Activated T-cell treated with anti-CD3 and anti-CD28 coated beads for 4 hours (primary cell): ENCODE measurements around the gene SEC22C.
A peak's percentile ranks its signal among the peaks of the same experiment; 100 is the strongest.
"Not testable (repeated sequence)": the region's sequence is repeated elsewhere in the genome, so short reads cannot be mapped to it uniquely, and the experiment has no call there.

Experiments used
- DNase-seq: peaks from one replicate; pipeline ENCODE4 v3.0.0-alpha.2; 2020

The SEC22C gene

DNA sequence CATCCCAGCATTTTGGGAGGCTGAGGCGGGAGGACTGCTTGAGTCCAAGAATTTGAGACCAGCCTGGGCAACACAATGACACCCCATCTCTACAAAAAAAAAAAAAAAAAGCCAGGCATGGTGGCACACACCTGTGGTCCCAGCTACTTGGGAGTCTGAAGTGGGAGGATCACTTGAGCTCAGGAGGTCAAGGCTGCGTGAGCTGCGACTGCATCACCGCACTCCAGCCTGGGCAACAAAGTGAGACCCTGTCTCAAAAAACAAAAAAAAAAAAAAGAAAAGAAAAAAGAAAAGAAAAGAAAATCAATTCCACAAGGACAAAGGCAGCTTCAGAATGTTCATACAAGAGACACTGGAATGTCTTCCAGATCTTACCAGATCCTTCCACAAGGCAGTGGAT lies 2.4 kb downstream of the SEC22C start:
- DNase-seq = not testable (repeated sequence)

DNA sequence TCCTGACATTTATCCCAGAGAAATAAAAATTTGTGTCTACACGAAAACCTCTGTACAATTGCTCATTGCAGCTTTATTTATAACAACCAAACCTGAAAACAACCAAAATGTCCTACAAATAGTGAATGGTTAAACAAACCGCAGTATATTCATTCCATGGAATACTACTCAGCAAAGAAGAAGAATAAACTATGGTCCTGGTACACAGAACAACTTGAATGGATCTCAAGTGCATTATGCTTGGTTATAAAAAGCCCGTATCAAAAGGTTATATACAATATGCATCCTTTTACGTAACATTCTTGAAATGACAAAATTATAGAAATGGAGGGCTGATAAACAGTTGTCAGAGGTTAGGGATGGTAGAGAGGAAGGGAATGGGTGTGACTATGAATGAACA lies 3.7 kb downstream of the SEC22C start:
- DNase-seq = no peak

DNA sequence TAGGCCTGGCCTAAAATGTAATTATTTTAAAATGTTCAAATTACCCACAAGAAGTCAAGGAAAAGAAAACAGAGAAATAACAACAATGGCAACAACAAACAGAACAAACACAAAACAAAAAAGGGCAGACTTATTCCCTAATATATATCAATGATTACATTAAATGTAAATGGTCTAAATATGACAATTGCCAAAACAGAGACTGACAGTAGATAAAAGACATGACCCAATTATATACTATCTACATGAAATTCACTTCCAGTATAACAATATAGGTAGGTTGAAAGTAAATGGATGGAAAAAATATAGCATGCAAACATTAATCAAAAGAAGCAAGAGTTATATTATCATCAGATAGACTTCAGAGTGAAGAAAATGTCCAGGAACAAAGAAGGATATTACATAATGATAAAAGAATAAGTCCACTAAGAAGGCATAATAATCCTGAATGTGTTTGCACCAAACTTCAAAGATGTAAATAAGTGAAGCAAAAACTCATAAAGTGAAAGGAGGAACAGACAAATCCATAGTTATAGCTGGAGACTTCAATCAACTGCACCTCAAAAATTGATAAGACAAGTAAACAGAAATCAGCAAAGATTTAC lies 6.5 kb downstream of the SEC22C start:
- DNase-seq = no peak

DNA sequence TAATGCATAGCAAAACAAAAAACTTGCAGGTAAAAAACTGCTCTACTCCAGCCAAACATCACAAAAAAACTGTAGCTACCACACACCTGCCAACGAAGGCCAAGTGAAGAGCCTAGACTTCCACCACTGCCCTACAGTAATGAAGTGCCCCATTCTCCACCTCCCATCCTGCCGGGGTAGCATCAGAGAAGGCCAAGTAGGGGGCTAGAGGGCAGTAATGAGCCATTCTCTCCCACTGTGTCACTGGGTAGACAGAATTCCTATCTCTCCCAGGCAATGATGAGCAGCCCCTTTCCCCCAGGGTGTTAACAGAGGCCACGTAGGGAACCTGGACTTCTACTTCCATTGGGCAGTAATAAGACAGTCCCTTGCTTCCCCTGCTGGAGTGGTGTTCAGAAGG lies 9.5 kb downstream of the SEC22C start:
- DNase-seq = no peak

DNA sequence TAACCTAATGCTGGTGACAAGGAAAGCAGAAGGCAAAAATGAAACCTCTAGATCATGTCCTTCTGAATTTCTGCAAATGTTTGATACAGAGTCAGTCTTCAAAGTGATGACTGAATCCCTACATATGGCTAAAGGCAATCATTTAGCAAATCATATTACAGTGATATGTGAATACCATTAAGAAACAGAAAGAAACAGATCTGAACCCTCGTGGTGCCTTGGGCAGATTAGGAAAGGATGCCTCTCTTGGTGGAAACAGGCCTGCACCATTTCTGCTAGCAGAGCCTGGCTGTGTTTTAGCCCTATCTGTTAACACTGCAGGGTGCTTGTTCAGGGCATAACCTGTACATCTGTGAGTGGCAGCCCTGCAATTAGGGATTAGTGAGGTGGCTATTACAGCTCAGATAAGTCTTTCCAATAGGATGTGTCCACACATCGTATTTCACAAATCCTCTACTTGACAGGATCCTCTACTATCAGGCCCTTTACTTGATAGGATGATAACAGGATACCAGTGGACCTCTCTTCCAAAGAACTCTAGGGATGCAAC lies 12.1 kb downstream of the SEC22C start:
- no peak for DNase-seq

DNA sequence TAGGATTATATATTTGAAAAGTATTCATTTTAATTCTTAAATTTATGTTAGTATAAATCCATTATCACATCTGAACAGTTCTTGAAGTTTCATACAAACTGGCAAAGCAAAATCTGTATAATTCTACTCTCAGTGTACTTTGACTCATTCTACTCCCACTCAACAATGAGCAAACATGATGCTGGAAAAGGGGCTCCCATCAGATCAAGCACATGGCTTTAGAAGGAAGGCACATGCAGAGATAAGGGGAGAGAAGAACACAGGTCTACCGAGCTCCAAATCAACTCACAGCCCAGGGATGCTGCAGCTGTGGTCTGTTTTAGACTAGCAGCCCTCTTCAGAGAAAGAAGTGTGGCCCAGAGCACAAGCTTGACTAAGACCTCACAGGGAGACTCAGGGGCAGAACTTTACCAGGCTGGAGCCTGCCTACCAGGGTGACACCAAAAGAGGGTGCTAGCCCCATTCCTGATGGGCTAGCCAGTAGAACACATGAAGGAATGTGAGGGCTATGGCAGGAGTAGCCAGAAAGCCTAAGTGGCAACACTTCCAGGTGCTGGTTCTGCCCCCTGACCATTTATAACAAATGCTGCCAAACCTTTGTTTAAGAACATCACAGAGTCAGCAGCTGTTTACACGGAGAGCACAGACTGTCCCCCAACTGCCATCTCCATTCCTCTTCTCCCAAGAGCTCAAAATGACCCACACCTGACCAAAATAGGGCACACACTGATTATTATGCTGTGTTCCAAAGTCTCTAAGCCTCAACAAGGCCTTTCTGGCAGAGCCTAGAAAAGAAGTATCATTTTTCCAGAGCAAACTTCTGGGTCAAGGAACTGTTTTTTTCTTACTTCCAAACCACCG lies 19.5 kb downstream of the SEC22C start:
- DNase-seq = no peak

DNA sequence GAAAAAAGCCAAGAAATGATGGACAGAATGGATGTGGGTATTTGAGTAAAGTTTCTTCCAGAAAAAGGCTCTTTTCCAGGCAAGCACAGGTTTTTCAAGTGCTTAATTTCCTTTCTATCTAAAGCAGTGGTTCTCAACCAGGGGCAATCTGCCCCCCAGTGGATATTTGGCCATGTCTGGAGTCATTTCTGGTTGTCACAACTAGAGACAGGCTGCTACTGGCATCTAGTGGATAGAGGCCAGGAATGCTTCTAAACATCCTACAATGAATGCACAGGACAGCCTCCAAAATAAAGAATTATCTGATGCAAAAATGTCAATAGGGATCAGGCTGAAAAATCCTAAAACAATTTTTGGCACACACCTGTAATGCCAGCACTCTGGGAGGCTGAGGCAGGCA lies 23.9 kb downstream of the SEC22C start:
- no peak for DNase-seq

DNA sequence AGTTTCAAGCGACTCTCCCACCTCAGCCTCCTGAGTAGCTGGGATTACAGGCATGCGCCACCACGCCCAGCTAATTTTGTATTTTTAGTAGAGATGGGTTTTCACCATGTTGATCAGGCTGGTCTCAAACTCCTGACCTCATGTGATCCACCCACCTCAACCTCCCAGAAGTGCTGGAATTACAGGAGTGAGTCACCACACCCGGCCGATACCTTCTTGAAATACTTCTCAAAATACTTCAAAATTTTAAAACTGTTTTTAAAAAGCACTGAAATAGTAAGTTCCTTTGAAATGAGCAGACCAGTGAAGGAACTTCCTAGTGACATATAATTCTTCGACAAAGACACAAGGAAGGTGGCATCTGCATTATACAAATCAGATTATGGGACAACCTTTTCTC lies 24.9 kb downstream of the SEC22C start:
- DNase-seq = not testable (repeated sequence)

DNA sequence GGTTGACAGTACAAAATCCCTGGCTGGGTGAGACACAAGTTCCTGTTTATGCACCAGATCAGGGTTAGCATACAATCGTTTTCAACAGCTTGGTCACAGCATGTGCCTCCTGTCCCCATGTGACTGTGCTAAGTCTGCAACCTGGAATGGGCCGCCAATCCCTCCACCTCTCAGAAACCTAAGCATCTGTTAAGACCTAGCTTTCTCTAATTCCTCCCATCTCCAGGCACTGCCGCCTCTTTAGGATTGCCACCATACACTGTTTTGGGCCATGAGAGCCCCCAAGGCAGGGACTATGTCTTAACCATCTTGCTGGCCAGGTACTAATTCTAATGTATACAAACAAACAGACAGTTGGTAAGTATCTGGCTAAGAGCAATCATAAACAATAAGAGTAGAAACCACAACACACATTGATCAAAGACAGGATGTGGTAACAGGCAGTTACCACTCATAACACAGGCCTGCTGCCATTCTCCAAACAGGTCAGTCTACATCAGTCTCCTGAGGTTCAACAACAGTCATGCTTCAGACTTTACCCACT lies 25.6 kb downstream of the SEC22C start:
- no peak for DNase-seq

DNA sequence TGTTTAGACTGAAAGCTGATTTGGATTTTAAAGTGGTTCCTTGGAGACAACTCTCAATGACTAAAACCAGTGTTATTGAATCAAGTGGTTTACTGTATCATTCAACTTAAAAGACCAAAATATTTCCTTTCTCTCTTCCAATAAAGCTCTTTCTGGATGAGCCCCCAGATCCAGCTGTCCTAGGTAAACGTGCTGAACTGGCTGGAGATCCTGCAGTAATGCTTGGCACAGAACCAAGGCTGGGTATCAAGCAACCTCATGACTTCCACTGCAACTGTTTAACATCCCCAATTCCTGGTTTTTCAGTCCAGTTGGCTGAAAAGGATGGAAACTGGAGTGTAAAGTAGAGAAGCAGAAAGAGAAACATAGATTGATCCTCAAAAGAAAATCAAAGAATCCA lies 28.9 kb downstream of the SEC22C start:
- no peak for DNase-seq

DNA sequence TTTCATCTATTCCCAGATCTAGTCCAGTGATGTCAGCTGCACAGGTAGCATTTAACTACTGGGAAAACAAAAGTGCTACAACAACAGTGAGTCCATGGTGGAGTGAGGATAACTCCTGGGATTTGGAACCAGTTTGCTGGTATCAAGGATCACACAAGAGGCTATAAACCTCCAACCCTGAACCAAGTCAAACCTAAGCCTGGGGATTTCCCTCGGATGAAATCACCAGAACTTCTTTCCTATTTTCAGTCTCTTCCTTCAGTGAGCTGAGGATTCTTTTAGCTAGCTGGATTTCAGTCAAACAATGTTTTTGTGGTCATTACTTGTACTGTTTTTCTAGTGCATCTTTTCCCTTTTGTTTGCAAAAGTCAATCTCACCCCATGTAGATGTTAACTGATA lies 31.5 kb downstream of the SEC22C start:
- DNase-seq = no peak

DNA sequence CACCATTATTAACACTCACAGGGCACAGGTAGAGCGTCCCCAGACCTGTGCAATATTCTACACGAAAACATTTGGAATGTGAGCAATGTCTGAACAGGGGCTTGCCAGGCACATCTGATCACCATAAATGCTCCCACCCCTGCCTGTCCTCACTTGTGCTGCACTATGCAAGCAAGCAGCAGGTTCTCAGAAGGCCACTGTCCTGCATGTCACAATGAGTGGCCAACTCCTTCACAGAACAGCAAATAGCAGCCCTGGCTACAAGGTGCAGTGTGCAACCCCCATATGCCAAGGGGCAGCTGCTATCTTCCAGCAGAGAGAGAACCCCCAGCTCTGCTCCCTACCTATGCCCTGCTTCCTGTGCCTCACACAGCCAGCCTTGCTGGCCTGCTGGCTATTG lies 32.6 kb downstream of the SEC22C start:
- DNase-seq = no peak

DNA sequence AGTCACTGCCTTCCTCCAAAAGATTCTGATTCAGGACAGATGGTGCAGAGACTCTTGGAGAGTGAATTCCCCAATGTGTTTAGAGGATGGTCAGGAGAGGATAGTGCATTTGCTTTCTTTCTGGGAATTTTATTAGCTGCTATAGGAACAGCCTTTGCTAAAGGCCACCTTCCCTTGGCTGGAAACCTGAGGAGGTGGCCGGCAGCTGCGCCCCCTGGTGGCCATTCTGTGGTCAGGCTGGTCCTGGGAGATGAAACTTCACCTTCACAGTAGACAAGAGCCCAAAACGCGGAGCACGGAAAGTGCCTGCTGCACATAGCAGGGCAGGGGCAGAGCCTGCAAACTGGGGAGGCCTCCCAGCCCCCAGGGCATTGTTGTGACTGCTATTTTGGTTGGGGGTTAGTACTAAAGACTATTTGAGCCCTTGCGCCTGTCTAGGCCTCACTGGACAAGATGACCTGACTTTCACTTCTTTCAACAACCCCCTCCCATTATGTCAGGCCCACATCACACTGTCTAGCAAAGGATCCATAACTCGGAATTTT lies 34.3 kb downstream of the SEC22C start:
- peak; percentile 58 for DNase-seq

DNA sequence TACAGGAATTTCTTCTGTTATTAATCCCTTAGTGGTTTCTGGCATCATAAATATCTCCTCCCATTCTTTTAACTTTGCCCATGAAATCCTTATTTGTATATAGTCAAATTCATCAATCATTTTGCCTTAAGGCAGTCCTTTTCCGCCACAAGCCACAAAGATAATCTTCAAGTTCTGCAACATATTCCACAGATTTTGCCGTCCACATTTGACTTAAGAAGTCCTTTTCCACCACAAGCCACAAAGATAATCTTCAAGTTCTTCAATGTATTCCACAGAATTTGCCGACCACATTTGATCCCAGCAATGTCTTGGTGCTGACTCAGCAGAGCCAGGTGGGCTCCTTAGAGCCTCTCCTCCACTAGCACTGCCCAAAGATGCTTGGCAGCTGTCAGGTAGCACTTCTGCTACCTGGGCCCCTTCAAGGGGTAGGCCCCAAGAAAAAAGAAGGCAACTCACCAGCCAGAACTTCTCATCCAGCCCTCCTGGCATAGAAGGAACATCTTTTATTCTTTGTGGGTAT lies 35.0 kb downstream of the SEC22C start:
- DNase-seq = no peak

DNA sequence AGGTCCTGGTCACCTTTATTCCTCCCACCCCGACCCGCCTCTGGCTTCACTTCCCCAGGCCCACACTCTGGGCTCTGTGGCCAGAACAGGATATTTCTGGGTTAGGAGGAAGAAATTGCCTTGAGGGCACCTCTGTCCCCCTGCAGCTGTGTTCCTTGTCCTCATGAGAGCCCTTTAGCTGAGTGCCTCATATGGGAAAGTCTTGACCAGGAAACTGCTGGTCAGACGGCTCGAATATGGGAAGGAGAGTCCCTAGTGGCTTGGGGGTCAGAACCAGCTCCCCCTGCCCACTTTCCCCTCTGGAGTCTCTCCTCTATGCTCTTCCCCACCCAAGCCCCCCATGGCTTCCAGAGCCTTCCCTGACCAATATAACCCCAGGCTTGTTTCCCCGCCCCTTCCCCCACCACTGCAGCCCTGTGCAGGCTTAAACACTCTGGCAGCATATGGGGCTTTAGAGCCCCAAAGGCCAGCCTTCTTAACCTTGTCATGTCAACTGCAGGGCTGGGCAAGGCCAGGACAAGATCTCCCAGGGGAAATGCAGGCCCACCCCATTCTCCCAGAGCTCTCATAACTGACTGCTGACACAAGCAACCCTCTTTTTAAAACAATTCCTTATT lies 36.4 kb downstream of the SEC22C start:
- DNase-seq = no peak

DNA sequence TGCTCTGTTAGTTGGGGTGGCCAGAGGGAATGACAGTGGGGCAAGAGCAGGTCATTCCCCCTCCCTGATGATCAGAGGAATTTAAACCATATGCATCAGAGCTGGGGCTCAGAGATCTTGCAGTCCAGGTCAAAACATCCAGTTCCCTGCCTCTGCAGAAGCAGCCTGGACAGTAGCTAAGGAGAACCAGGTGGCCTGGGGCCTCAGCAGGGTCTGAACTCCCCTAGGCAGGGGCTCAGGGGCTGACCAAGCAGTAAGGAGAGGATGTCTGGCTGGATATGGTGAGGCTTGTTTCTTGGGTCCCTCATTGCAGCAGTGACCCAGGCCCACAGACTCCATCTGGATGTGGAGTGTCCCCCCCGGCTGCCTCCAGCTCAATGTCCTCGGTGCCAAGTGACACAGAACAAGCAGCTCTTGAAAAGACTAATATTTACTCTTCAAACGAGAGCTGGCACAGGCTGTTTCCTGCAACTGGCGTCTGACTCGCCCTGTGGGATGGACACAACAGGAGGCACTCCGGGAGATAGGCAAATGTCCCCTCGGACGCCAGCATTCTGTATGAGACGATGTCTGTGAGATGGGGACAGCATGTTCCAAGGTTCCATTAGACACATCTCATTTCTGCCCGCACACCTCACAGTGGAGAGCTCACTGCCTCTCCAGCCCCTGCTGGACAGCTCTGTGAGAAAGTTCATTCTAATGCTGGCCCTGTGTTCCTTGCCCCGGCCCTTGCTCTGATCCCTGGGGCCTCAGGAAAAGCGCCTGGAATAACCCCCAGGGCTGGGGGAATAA lies 37.1 kb downstream of the SEC22C start:
- DNase-seq = no peak

DNA sequence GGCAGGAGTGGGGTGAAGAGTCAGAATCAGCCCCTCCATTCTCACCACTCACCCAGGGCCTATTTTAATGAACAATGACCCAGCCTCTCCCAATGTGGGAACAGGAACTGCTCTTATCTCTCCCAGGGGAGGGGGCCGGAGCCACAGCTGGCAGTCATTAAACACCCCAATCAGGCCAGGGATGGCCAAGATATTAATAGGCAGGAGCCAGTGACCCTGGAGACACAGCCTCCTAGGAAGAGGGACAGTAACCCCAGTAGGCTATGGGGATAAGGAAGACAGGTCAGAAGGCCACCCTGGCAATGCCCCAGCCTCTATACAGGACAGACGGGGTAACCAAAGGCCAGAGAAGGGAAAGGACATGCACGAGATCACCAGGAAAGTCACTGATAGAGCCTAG lies 40.7 kb downstream of the SEC22C start:
- DNase-seq = no peak

DNA sequence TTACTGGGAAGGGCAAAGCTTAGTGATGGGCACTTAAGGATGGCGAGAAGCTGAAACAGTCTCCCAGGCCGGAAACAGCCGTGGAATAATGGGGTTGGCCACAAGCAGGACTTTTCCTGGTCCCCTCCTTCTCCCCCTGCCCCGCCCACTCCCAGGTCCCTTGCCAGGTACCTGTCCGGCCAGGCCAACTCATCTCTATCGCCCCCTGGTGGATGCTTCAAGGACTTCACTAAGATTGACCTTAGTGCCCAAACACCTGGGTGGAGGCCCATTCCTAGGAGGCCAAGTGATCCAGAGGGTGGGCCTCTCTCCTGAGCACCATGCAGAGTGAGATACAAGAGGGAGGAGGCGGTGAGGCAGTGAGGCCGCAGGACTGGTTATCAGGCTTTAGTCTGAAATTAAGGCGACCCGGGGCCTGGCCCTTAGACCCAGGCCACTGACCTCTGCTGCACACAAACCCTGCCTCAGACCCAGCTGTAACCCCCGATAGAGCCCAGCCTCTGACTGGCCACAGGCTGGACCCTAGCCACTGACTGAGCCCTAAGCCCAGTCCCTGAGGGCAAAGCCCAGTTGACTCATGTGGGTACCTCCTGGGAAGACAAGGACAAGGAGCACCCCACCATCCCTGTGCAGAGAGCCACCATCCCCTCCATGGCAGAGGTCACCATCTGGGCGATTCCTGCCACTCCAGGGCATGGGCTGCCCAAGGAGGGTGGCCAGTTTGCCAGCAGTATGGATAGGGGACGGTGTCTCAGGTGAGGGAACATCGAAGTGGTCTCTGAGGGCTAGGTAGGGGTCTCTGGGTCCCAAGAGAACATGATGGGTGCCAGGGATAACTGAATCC lies 41.7 kb downstream of the SEC22C start:
- DNase-seq = peak; percentile 50

DNA sequence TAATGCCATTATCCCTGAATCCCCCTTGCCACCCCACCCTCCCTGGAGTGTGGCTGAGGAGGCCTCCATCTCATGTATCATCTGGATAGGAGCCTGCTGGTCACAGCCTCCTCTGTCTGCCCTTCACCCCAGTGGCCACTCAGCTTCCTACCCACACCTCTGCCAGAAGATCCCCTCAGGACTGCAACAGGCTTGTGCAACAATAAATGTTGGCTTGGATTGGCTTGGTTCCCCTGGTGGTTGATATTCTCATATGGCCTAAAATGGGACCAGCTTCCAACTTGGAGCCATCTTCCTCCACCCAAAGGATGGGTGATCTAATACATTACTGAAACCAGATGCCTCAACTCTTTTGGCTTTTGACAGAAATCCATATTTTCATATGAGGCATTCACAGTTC lies 44.4 kb downstream of the SEC22C start:
- DNase-seq = no peak

DNA sequence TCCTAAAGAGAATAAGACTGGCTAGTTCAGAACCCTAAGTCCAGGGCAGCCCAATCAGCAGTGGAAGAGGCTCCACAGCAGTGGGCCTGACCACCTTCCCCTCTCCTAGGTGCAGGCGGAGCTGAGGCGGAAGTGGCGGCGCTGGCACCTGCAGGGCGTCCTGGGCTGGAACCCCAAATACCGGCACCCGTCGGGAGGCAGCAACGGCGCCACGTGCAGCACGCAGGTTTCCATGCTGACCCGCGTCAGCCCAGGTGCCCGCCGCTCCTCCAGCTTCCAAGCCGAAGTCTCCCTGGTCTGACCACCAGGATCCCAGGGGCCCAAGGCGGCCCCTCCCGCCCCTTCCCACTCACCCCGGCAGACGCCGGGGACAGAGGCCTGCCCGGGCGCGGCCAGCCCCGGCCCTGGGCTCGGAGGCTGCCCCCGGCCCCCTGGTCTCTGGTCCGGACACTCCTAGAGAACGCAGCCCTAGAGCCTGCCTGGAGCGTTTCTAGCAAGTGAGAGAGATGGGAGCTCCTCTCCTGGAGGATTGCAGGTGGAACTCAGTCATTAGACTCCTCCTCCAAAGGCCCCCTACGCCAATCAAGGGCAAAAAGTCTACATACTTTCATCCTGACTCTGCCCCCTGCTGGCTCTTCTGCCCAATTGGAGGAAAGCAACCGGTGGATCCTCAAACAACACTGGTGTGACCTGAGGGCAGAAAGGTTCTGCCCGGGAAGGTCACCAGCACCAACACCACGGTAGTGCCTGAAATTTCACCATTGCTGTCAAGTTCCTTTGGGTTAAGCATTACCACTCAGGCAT lies 45.6 kb downstream of the SEC22C start:
- DNase-seq = peak; percentile 30
